GM19438 (cell line): Measurements from ENCODE around the gene SARDH.

ENCODE experiments used
- ATAC-seq: cut with Tn5 transposase; IDR thresholded peaks from one replicate; pipeline ENCODE4 v1.9.1; 2021; ENCODE audit warnings: low read depth; ENCODE audit not compliant: unreplicated experiment

Gene SARDH

DNA sequence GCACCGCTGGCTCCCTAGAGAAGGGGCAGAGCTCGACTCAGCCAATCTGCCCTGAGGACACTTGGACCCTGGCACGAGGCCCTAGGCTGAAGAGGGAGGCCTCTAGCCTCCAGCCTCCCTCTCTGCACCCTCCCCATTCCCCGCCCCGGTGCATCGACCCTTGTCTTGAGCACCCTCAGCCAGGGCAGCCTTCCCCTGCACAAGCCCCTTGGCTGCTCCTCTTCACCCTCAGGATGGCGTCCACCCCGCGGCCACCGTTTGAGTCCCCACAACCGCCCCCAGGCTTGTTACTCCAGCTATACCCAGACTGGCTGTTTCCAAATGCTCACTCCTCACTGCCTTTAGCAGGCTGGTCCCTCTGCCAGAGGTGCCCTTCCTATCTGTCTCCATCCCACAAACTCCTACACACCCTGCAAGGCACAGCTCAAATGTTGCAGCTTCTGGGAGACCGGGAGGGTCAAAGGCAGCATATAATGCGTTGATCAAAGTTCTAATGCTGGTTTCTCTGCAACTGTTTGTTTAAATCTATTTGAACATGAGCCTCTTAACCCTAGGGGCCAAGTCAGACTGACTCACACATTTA is 122.5 kb downstream of the SARDH start:
- ATAC-seq, result no peak

DNA sequence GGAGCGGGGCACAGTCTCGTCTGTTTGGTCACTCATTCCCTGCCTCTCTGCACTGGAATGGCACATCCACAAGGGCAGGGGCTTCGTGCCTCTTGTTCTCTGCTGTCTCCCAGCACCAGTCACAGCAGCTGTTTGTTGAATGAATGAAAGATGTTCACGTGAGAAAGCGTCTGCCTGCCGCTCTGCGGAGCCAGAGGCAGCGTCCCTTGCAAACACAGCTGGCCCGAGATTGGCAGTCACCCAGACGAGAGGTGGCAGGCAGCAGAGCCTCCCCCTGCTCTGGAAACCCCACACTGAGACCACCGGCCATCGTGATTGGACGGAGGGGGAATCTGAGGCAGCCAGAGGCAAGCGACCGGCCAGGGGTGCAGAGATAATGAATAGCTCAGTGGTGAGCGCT is 123.0 kb downstream of the SARDH start:
- ATAC-seq, result no peak

DNA sequence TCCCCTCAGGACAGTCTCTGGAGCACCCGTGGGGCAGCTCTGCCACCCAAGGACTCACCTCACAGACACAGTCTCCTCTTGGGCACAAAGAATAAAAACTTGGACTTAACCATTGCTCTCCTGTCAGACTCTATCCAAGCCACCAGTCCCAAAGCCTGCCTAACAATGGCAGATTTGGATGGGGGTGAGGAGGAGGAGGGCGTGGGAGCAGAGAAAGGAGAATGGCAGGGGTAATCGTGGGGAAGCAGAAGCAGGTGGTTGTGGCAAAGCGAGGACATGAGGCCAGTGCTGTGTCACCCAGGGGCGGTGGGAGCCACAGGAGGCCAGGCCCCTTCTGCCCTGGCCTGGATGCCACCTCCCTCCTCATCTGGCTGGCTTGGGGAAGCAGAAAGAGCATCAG is 123.5 kb downstream of the SARDH start:
- ATAC-seq, result no peak

DNA sequence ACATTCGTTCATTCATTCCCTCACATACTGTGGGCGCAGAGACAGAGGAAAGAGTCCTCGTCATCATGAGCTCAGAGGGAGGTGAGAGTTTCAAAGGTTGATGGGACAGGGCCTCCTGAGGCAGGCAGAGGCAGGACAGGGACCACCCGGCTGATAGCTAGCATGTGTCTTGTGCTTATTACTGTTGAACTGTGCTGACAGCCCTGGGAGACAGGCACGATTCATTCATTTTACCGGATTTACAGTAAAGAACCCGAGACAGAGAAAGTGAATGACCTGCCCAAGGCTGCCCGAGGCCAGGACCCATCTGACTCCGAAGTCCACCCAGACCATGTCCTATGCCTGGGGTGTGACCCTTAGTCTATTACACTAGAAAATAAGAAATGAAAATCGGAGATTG is 124.1 kb downstream of the SARDH start:
- ATAC-seq, result no peak
